Natural killer cell (primary cell): ENCODE data around the gene ATP1B3. TPM values are rescaled to one million over a fixed set of nuclear protein-coding genes. Genes with fewer than 3 reads are reported as not detected.

Source experiments
- ATAC-seq, 3 donors: fragments of 150-1000 bp in 2 of 3; fragments of 200-7000 bp in 1 of 3; cut with Tn5 transposase; 1 replicate in 1 of 3; 2 replicates in 2 of 3; pipeline ENCODE4 v1.10.0; 2021; ENCODE audit warnings: mild to moderate bottlenecking in 2 of 3, moderate library complexity in 2 of 3
- DNase-seq, 2 donors: peaks; one replicate each; pipeline versions ENCODE4 v3.0.0 to v3.0.0-alpha.2; 2013 to 2021; ENCODE audit warnings: mixed read lengths in 1 of 2
- H3K27ac ChIP-seq: one replicate; pipeline ENCODE4 v1.5.1; 2013; ENCODE audit warnings: mild to moderate bottlenecking, low read length
- H3K27me3 ChIP-seq: one replicate; pipeline ENCODE4 v1.6.1; 2013; ENCODE audit warnings: low read length; ENCODE audit not compliant: control insufficient read depth, insufficient read depth
- H3K36me3 ChIP-seq: one replicate; pipeline ENCODE4 v1.6.1; 2013; ENCODE audit warnings: low read length; ENCODE audit not compliant: control insufficient read depth, insufficient read depth
- H3K4me1 ChIP-seq: one replicate; pipeline ENCODE4 v1.6.1; 2013; ENCODE audit warnings: low read length; ENCODE audit not compliant: control insufficient read depth, insufficient read depth
- H3K4me3 ChIP-seq: one replicate; pipeline ENCODE4 v1.5.1; 2013; ENCODE audit warnings: low read length
- H3K9me3 ChIP-seq: one replicate; pipeline ENCODE4 v1.6.1; 2013; ENCODE audit warnings: low read length; ENCODE audit not compliant: control insufficient read depth, insufficient read depth
- H3K27ac Mint-ChIP-seq, 2 donors: one replicate each; pipeline ENCODE4 v1.8.0; 2022; ENCODE audit warnings: mild to moderate bottlenecking in 2 of 2, mixed read lengths in 2 of 2, moderate library complexity in 1 of 2
- H3K27me3 Mint-ChIP-seq, 2 donors: one replicate each; pipeline ENCODE4 v1.8.0; 2022; ENCODE audit warnings: low read depth in 2 of 2, mixed read lengths in 2 of 2
- H3K36me3 Mint-ChIP-seq: one replicate; pipeline ENCODE4 v1.8.0; 2022; ENCODE audit warnings: mixed read lengths
- H3K4me1 Mint-ChIP-seq, 2 donors: one replicate each; pipeline ENCODE4 v1.8.0; 2022; ENCODE audit warnings: mixed read lengths in 2 of 2
- H3K4me3 Mint-ChIP-seq: one replicate; pipeline ENCODE4 v1.8.0; 2022; ENCODE audit warnings: mild to moderate bottlenecking, moderate library complexity, mixed read lengths
- H3K9me3 Mint-ChIP-seq, 2 donors: one replicate each; pipeline ENCODE4 v1.8.0; 2022; ENCODE audit warnings: mixed read lengths in 2 of 2
- CTCF ChIP-seq: fragments of 200-600 bp; IDR thresholded peaks from one replicate; pipeline ENCODE4 v1.8.0; 2022; ENCODE audit warnings: antibody characterized with exemption
- WGBS: methylation state at CpG from one replicate; pipeline ENCODE4 v1.1.7; 2013; ENCODE audit warnings: missing lambda C conversion rate; ENCODE audit not compliant: insufficient coverage; 5-methylcytosine and 5-hydroxymethylcytosine counted together
- intact Hi-C: fragments of 100-400 bp; cut with micrococcal nuclease; formaldehyde crosslinking; loops from one replicate; pipeline ENCODE4 v1.14.2; 2022
- total RNA-seq, 4 donors: library from RNA; stranded (reverse); fragments of 120-200 nt in 1 of 4; gene quantifications; one replicate each; pipeline versions ENCODE4 v1.2.3 to v1.2.4, GENCODE V29; 2013 to 2022

Gene ATP1B3
- total RNA-seq, 3 donors from 2014 or later (not counting 1 experiment from before 2014, with no cell fraction given), result 46.7 to 81.1 (median 78.2) TPM

DNA sequence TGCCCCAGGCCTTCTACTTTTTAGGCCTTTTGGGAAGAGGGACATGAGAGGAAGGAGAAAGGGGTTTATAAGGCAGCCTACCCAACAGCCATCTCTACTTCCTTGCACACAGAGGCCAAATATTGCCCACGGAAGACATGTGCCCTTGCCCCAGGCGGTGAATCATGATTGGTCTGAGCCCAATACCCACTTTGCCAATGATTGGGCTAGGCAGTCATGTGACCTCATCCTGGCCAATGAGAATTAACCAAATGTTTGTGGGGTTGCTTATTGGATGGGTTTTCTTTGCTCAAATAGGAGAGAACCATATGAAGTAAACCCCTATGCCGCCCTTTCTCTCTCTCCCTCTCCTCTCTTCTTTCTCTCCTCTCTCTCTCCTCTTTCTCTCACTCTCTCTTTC, 42.2 kb upstream of the ATP1B3 start:
- Histone ChIP-seq H3K9me3 (no peaks in the 10 kb centered on the region), H3K27me3 (no peaks in the 10 kb centered on the region), H3K36me3 (no peaks in the 10 kb centered on the region), H3K4me3 (no peak overlapping the region), H3K27ac (no peak overlapping the region), H3K4me1 (no peaks in the 10 kb centered on the region)
- intact Hi-C loops, result no loop called here
- Mint-ChIP-seq H3K36me3 (no peaks in the 10 kb centered on the region), H3K9me3 (no peaks in the 10 kb centered on the region), H3K4me1 (no peaks in the 10 kb centered on the region), H3K4me3 (no peak overlapping the region), H3K27me3 (no peaks in the 10 kb centered on the region), H3K27ac (no peak overlapping the region)
- DNase-seq (no peak), ATAC-seq (no peak)
- 100% methylated on average over 3 of the region's 3 CpGs for WGBS
- no peak for TF ChIP-seq CTCF

DNA sequence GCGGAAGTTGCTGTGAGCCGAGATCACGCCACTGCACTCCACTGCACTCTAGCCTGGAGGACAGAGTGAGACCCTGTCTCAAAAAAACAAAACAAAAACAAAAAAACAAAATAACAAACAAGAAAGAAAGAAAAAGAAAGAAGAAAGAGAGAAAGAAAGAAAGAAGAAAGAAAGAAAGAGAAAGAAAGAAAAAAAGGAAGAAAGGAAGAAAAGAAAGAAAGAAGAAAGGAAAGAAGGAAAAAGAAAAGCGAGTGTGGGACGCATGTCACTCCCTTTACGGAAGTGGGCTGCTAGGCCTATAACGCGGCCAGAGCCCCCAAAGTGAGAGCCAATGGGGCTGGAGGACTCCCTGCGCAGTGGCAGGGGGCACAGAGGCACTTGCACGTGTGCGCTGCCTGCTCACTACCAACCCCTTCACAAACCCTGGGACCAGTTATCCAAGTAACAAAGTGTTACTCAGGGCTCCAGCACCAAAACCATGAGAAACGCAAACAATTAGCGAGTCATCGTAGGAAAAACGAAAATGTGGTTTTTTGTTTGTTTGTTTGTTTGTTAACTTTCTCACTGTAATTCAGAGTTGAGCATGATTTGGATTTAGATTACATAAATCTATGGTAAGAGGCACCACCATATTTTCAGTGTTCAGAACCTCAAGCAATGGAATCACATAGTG, 40.8 kb upstream of the ATP1B3 start:
- Histone ChIP-seq H3K27me3 (no peaks in the 10 kb centered on the region), H3K36me3 (no peaks in the 10 kb centered on the region), H3K9me3 (no peaks in the 10 kb centered on the region), H3K4me1 (no peaks in the 10 kb centered on the region), H3K27ac (no peak overlapping the region), H3K4me3 (no peak overlapping the region)
- H3K27ac Mint-ChIP-seq, result no peak overlapping the region
- H3K4me1 Mint-ChIP-seq, result no peaks in the 10 kb centered on the region
- DNase-seq, result no peak
- no peak for TF ChIP-seq CTCF
- intact Hi-C loops, result no loop called here
- H3K9me3 Mint-ChIP-seq, result no peaks in the 10 kb centered on the region
- H3K36me3 Mint-ChIP-seq, result no peaks in the 10 kb centered on the region
- 94% methylated on average over 14 of the region's 15 CpGs for WGBS
- no peaks in the 10 kb centered on the region for H3K27me3 Mint-ChIP-seq
- H3K4me3 Mint-ChIP-seq, result no peak overlapping the region
- no peak for ATAC-seq

GRCh38 chr3:141839389-141839788, 37.1 kb upstream of the ATP1B3 start:
- Mint-ChIP-seq H3K27me3 (no peaks in the 10 kb centered on the region), H3K4me3 (no peak overlapping the region), H3K4me1 (no peaks in the 10 kb centered on the region), H3K27ac (no peak overlapping the region), H3K36me3 (no peaks in the 10 kb centered on the region), H3K9me3 (no peaks in the 10 kb centered on the region)
- intact Hi-C loops, result no loop called here
- H3K4me1 ChIP-seq, result no peaks in the 10 kb centered on the region
- no peak for ATAC-seq
- H3K9me3 ChIP-seq, result no peaks in the 10 kb centered on the region
- H3K4me3 ChIP-seq, result no peak overlapping the region
- no peak for DNase-seq
- no peak for TF ChIP-seq CTCF
- no peaks in the 10 kb centered on the region for H3K27me3 ChIP-seq
- no peaks in the 10 kb centered on the region for H3K36me3 ChIP-seq
- H3K27ac ChIP-seq, result no peak overlapping the region
